A549 treated with DMSO at 1 μM for 4 hours (cell line): ENCODE data around the gene ANKRD7. TPM values are rescaled to one million over a fixed set of nuclear protein-coding genes. Genes with fewer than 3 reads are reported as not detected.

Experiments
- total RNA-seq: library from RNA; stranded (reverse); fragments of 200-300 nt; extraction: Qiagen RNA extraction; gene quantifications from 5 replicates; pipeline ENCODE4 v1.2.3, GENCODE V29; 2022; ENCODE audit warnings: low read depth

ANKRD7 gene, protein sequence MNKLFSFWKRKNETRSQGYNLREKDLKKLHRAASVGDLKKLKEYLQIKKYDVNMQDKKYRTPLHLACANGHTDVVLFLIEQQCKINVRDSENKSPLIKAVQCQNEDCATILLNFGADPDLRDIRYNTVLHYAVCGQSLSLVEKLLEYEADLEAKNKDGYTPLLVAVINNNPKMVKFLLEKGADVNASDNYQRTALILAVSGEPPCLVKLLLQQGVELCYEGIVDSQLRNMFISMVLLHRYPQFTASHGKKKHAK
- 0.21 to 0.93 TPM (median 0.45 TPM) in 5 replicates for total RNA-seq

DNA sequence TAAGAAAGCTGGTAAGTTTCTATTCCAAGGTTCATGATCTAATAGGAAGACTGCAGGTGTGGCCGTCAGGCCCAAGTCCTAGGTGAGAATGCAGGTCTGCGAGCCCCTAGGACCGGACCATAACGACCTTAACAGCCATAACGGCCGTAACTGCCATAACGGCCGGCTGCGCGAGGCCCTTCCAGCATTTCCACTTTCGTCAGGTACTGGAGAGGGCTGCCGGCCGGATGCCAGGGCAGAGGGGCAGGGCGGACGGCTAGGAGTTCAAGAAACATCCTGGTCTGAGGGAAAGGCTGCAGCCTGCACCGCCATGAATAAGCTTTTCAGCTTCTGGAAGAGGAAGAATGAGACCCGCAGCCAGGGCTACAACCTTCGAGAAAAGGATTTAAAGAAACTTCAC is at the start of gene ANKRD7:
TSS of gene ANKRD7 (plus strand) at position 184 of the 400 bp plus-strand sequence. CDS start at position 311, 127 bp downstream.

DNA sequence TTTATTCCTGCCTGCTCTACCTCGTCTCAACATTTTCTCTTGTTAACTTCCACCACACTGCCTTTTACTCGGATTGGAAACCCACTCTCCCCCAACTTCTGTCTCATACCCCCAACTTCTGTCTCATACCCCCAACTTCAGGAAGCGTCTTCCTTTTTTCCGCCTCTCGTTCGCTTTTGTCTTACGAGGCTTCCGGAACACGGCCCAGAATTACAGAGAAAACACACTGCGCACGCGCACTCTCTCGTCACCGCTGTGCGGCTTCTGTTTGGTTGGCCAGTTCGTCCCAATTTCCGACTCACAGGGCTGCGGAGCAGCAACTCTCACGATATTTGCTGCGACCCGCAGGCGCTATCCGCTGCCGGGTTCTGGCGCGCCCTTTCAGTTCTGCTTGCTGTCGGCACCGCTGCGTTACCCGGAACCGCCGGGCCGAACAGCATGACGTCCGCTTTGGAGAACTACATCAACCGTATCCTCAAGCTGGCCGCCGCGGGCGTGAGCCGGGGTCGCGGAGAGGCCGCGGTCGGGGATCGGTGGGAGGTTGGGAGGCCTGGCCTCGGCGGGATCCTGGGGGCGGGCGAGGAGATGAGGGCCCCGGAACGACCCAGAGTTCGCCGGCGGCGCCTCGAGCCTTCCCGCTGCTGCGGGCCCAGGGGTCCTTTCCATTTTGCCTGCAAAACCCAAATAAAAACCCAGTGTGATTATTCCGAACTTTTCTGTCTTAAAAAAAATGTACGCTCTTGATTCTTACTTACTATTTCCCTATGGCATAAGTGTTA is 40.5 kb upstream of the ANKRD7 start, which contains the start of gene LSM8:
TSS of gene LSM8 (plus strand) at position 379 of the 779 bp plus-strand sequence. CDS start at position 439, 60 bp downstream.

Other genes with a start within 250 kb of the ANKRD7 start
- gene LSM8, start 40.5 kb upstream of the ANKRD7 start, total RNA-seq, result 37.9 to 61.7 TPM (median 42.2 TPM) in 5 replicates